Smooth muscle cell (in vitro differentiated cells): ENCODE data around the gene OR8B8. TPM values are rescaled to one million over a fixed set of nuclear protein-coding genes. Genes with fewer than 3 reads are reported as not detected.

Experiments used
- DNase-seq: peaks from one replicate; lab custom pipeline; 2025; ENCODE audit not compliant: unreplicated experiment; lab: John Stamatoyannopoulos, UW
- H2AFZ ChIP-seq: fragments of 200-600 bp; sonication (generic); 2 replicates; pipeline ENCODE4 v1.6.0; 2016; ENCODE audit warnings: antibody characterized with exemption, low read depth, mild to moderate bottlenecking
- H3F3A ChIP-seq: fragments of 200-600 bp; sonication (generic); 2 replicates; pipeline ENCODE4 v1.6.0; 2017; ENCODE audit warnings: antibody characterized with exemption, low read depth
- H3K27ac ChIP-seq: fragments of 200-600 bp; sonication (generic); 2 replicates; pipeline ENCODE4 v1.5.1; 2016; ENCODE audit warnings: low read depth, mild to moderate bottlenecking
- H3K27me3 ChIP-seq: fragments of 200-600 bp; sonication (generic); 2 replicates; pipeline ENCODE4 v1.6.1; 2016; ENCODE audit warnings: low read depth, mild to moderate bottlenecking
- H3K36me3 ChIP-seq: fragments of 200-600 bp; sonication (generic); 2 replicates; pipeline ENCODE4 v1.5.1; 2016; ENCODE audit warnings: low read depth
- H3K4me1 ChIP-seq: fragments of 200-600 bp; sonication (generic); 2 replicates; pipeline ENCODE4 v1.5.1; 2016; ENCODE audit warnings: low read depth
- H3K4me2 ChIP-seq: fragments of 200-600 bp; sonication (generic); 2 replicates; pipeline ENCODE4 v1.6.0; 2016; ENCODE audit warnings: mild to moderate bottlenecking
- H3K4me3 ChIP-seq: fragments of 200-600 bp; sonication (generic); 2 replicates; pipeline ENCODE4 v1.5.1; 2016; ENCODE audit warnings: mild to moderate bottlenecking
- H3K79me2 ChIP-seq: fragments of 200-600 bp; sonication (generic); 2 replicates; pipeline ENCODE4 v1.6.0; 2016; ENCODE audit warnings: low read depth, mild to moderate bottlenecking
- H3K9ac ChIP-seq: fragments of 200-600 bp; sonication (generic); 2 replicates; pipeline ENCODE4 v1.6.0; 2016; ENCODE audit warnings: low read depth
- H3K9me3 ChIP-seq: fragments of 200-600 bp; sonication (generic); replicated peaks from 2 replicates; pipeline ENCODE4 v1.5.1; 2016; ENCODE audit warnings: low read depth
- H4K20me1 ChIP-seq: fragments of 200-600 bp; sonication (generic); 2 replicates; pipeline ENCODE4 v1.6.0; 2016; ENCODE audit warnings: low read depth
- CTCF ChIP-seq: fragments of 200-600 bp; sonication (generic); IDR thresholded peaks from 2 replicates; pipeline ENCODE4 v1.5.1; 2017; ENCODE audit warnings: borderline replicate concordance, mild to moderate bottlenecking, antibody characterized with exemption; ENCODE audit not compliant: insufficient read depth, poor library complexity, severe bottlenecking
- WGBS: methylation state at CpG from one replicate; pipeline ENCODE4 v1.1.7; 2016; ENCODE audit warnings: low lambda C conversion rate; 5-methylcytosine and 5-hydroxymethylcytosine counted together
- polyA plus RNA-seq: library from polyadenylated mRNA; unstranded; fragments of >200 nt; fragmentation: Nextera tagmentation; extraction: Ambion mirVana; gene quantifications from 2 replicates; pipeline ENCODE4 v1.2.1, GENCODE V29; 2016
- total RNA-seq: library from RNA; depleted of rRNA; stranded (reverse); fragments of >200 nt; gene quantifications from 2 replicates; pipeline ENCODE4 v1.2.3, GENCODE V29; 2014

Gene OR8B8
- total and polyA plus RNA-seq, 2 experiments from 2014 or later = not detected

GRCh38 chr11:124446916-124447315 lies 1.4 kb upstream of the OR8B8 start:
- Histone ChIP-seq H3K79me2 (no peaks in the 10 kb centered on the region), H3K27ac (no peak overlapping the region), H3K9me3 (no peaks in the 10 kb centered on the region), H2AFZ (no peak overlapping the region), H3K4me2 (no peak overlapping the region), H3K27me3 (no peaks in the 10 kb centered on the region), H3F3A (no peaks in the 10 kb centered on the region), H4K20me1 (no peaks in the 10 kb centered on the region), H3K9ac (no peak overlapping the region), H3K4me3 (no peak overlapping the region), H3K4me1 (no peaks in the 10 kb centered on the region), H3K36me3 (no peaks in the 10 kb centered on the region)
- 90% methylated on average over 1 of the region's 1 CpG for WGBS
- TF ChIP-seq CTCF = no peak
- no peak for DNase-seq

DNA sequence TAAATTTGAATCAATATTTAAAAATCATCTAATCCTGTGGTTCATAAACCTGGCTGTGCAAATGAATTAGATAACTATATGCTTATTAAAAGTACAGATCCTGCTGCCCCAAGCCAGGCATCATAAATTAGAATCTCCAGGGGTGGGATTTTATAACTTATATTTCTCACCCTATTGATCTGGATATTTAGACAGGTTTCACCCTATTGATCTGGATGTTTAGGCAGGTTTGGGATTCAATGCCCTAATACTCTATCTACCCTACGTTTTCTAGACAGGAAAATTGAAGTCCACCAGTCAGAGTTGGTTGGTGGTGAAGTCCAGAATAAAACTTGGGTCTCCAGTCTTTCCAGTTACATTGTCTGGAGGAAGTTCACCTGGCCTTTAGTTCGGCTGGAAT lies 2.6 kb downstream of the OR8B8 start:
- TF ChIP-seq CTCF = no peak
- Histone ChIP-seq H3K9me3 (no peaks in the 10 kb centered on the region), H3K4me2 (no peak overlapping the region), H3K9ac (no peak overlapping the region), H3K79me2 (no peaks in the 10 kb centered on the region), H3K4me1 (no peaks in the 10 kb centered on the region), H4K20me1 (no peaks in the 10 kb centered on the region), H3F3A (no peaks in the 10 kb centered on the region), H3K27ac (no peak overlapping the region), H3K4me3 (no peak overlapping the region), H2AFZ (no peak overlapping the region), H3K27me3 (peaks cover 3% of the 10 kb centered on the region), H3K36me3 (no peaks in the 10 kb centered on the region)
- 77% methylated on average over 2 of the region's 2 CpGs for WGBS
- DNase-seq = no peak

DNA sequence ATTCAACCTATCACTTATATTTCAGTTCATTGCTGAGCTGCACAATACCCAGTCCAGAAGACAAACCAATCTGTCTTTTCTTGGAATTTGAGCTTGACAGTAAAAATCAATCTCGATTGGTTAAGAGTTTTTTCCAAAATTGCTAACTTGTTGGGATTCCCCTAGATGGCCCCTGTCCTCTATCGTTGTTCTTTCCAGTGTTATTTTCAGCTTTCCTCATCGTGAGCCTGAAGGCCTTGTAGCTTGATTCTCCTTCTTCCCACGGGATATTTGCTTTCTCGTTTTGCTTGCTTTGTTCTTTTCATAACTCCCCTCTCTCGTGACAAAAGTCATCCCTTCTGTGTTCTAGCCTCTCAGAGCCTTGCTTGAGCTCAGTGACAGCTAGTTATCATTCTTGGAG lies 3.1 kb downstream of the OR8B8 start:
- H3K9me3 ChIP-seq = no peaks in the 10 kb centered on the region
- no peak overlapping the region for H2AFZ ChIP-seq
- no peaks in the 10 kb centered on the region for H3F3A ChIP-seq
- H4K20me1 ChIP-seq = no peaks in the 10 kb centered on the region
- no peak overlapping the region for H3K4me2 ChIP-seq
- no peak overlapping the region for H3K4me3 ChIP-seq
- H3K27me3 ChIP-seq = peaks cover 3% of the 10 kb centered on the region
- H3K4me1 ChIP-seq = no peaks in the 10 kb centered on the region
- no peaks in the 10 kb centered on the region for H3K36me3 ChIP-seq
- no peak overlapping the region for H3K27ac ChIP-seq
- no peak for TF ChIP-seq CTCF
- WGBS = 71% methylated on average over 6 of the region's 6 CpGs
- H3K79me2 ChIP-seq = no peaks in the 10 kb centered on the region
- no peak for DNase-seq
- H3K9ac ChIP-seq = no peak overlapping the region

- H3K79me2 ChIP-seq = no peaks in the 10 kb centered on the region
- 80% methylated on average over 7 of the region's 7 CpGs for WGBS
- no peaks in the 10 kb centered on the region for H4K20me1 ChIP-seq
- no peak overlapping the region for H3K27ac ChIP-seq
- no peak for DNase-seq
- no peaks in the 10 kb centered on the region for H3K9me3 ChIP-seq
- no peaks in the 10 kb centered on the region for H3K4me1 ChIP-seq
- peaks cover 3% of the 10 kb centered on the region for H3K27me3 ChIP-seq
- H3F3A ChIP-seq = no peaks in the 10 kb centered on the region
- TF ChIP-seq CTCF = no peak
- H3K36me3 ChIP-seq = no peaks in the 10 kb centered on the region
- no peak overlapping the region for H3K9ac ChIP-seq
- H2AFZ ChIP-seq = no peak overlapping the region
- no peak overlapping the region for H3K4me2 ChIP-seq
- no peak overlapping the region for H3K4me3 ChIP-seq
Observed at GRCh38 chr11:124441519-124441918, 4.0 kb downstream of the OR8B8 start.
